HepG2 (cell line): ENCODE measurements around the gene DLG2. TPM values are rescaled to one million over a fixed set of nuclear protein-coding genes. Genes with fewer than 3 reads are reported as not detected.

Experiments
- ATAC-seq: fragments of 200-7000 bp; cut with Tn5 transposase; 3 replicates; pipeline ENCODE4 v1.9.1; 2020; ENCODE audit warnings: mild to moderate bottlenecking, moderate library complexity
- BruUV-seq: library from RNA; stranded (reverse); fragments of 400-500 nt; replicated peaks from 2 replicates; lab custom pipeline; 2021; lab: Mats Ljungman, UMichigan
- CTCF ChIA-PET: fragments of 300-600 bp; formaldehyde crosslinking; extraction: SDS; loops from one replicate; lab custom pipeline; 2021; ENCODE audit warnings: low total read pairs, inconsistent platforms, low intra/inter-chr PET ratio; lab: Yijun Ruan, JAX
- POLR2A ChIA-PET: fragments of 350-600 bp; sonication (Branson Sonifier 250); formaldehyde crosslinking; loops from one replicate; lab custom pipeline; 2020; ENCODE audit warnings: antibody characterized with exemption, inconsistent platforms; lab: Yijun Ruan, JAX
- DNase-seq: peaks from one replicate; pipeline ENCODE4 v3.0.0-alpha.2; 2015; ENCODE audit warnings: low spot score
- FAIRE-seq: peaks from 3 replicates; lab custom pipeline; 2011; peaks lifted over from hg19 to GRCh38; lab: Jason Lieb, UNC
- H2AFZ ChIP-seq: one replicate; pipeline ENCODE4 v1.6.1; 2011; ENCODE audit warnings: low read length, inconsistent platforms
- H3K27ac ChIP-seq: fragments of 300-600 bp; 3 replicates; pipeline ENCODE4 v1.8.0; 2011; ENCODE audit warnings: mixed run types, mild to moderate bottlenecking, mixed read lengths, low read length, inconsistent platforms; ENCODE audit not compliant: insufficient read depth; ENCODE audit errors: extremely low read length
- H3K27me3 ChIP-seq, 2 experiments: fragments of 200-600 bp in 1 of 2; 2 replicates in 1 of 2; 3 replicates in 1 of 2; pipeline versions ENCODE4 v1.6.0 to v1.8.0; 2011; ENCODE audit warnings: low read length in 2 of 2, mild to moderate bottlenecking in 2 of 2, moderate library complexity in 2 of 2, inconsistent platforms in 1 of 2; ENCODE audit not compliant: insufficient read depth in 2 of 2, control insufficient read depth in 1 of 2
- H3K36me3 ChIP-seq, 2 experiments: fragments of 200-600 bp in 1 of 2; replicated peaks in 1 of 2; 2 replicates in 1 of 2; 3 replicates in 1 of 2; pipeline versions ENCODE4 v1.5.1 to v1.8.0; 2011; ENCODE audit warnings: low read length in 2 of 2, inconsistent platforms in 1 of 2; ENCODE audit not compliant: insufficient read depth in 2 of 2, control insufficient read depth in 1 of 2
- H3K4me1 ChIP-seq: 2 replicates; pipeline ENCODE4 v1.5.1; 2012; ENCODE audit warnings: low read length, inconsistent platforms; ENCODE audit not compliant: insufficient read depth
- H3K4me2 ChIP-seq: 2 replicates; pipeline ENCODE4 v1.6.0; 2011; ENCODE audit warnings: low read depth, low read length, inconsistent platforms
- H3K4me3 ChIP-seq, 3 experiments: fragments of 200-600 bp in 1 of 3; sonication (generic), shearing (Covaris generic) in 1 of 3; replicated peaks in 1 of 3; 2 replicates each; pipeline ENCODE4 v1.5.1; 2011 to 2016; ENCODE audit warnings: low read length in 3 of 3, inconsistent platforms in 2 of 3, low read depth in 2 of 3, mild to moderate bottlenecking in 2 of 3, control low read depth in 1 of 3, mixed read lengths in 1 of 3; ENCODE audit not compliant: insufficient read depth in 1 of 3
- H3K79me2 ChIP-seq: one replicate; pipeline ENCODE4 v1.6.1; 2011; ENCODE audit warnings: low read length, inconsistent platforms; ENCODE audit not compliant: insufficient read depth
- H3K9ac ChIP-seq: 2 replicates; pipeline ENCODE4 v1.6.0; 2011; ENCODE audit warnings: mild to moderate bottlenecking, low read depth, low read length, inconsistent platforms; ENCODE audit not compliant: insufficient read depth
- H3K9me3 ChIP-seq: 2 replicates; pipeline ENCODE4 v1.5.1; 2012; ENCODE audit warnings: mild to moderate bottlenecking, low read length
- H4K20me1 ChIP-seq: 2 replicates; pipeline ENCODE4 v1.6.0; 2011; ENCODE audit warnings: inconsistent platforms, mild to moderate bottlenecking, low read length, moderate library complexity; ENCODE audit not compliant: insufficient read depth
- IKZF4 ChIP-seq: sonication (generic); formaldehyde crosslinking; IDR thresholded peaks from 2 replicates; pipeline ENCODE4 v1.5.1; 2020; ENCODE audit warnings: borderline replicate concordance, mild to moderate bottlenecking, low read depth, missing genetic modification reagents; ENCODE audit errors: not compliant biosample characterization
- LBX2 ChIP-seq: sonication (generic); formaldehyde crosslinking; IDR thresholded peaks from 2 replicates; pipeline ENCODE4 v1.5.0; 2020; ENCODE audit warnings: missing genetic modification reagents, mild to moderate bottlenecking, borderline replicate concordance
- NBN ChIP-seq: fragments of 450-650 bp; conservative IDR thresholded peaks from 2 replicates; pipeline ENCODE4 v1.6.1; 2017
- NR3C1 ChIP-seq: sonication (generic); formaldehyde crosslinking; IDR thresholded peaks from 2 replicates; pipeline ENCODE4 v1.4.0; 2020; ENCODE audit warnings: missing genetic modification reagents
- POLR2AphosphoS2 ChIP-seq: IDR thresholded peaks from 2 replicates; pipeline ENCODE4 v1.6.1; 2011; ENCODE audit warnings: low read depth, low read length, improper control_type of control experiment
- RBM39 ChIP-seq: fragments of 200-400 bp; formaldehyde crosslinking; IDR thresholded peaks from one replicate; pipeline ENCODE4 v1.6.1; 2018; ENCODE audit warnings: antibody characterized with exemption, mild to moderate bottlenecking, low read depth, low read length; ENCODE audit not compliant: poor library complexity, severe bottlenecking
- TERF1 ChIP-seq: sonication (generic); formaldehyde crosslinking; IDR thresholded peaks from 2 replicates; pipeline ENCODE4 v1.8.0; 2022; ENCODE audit warnings: mild to moderate bottlenecking, missing genetic modification reagents, moderate library complexity
- ZBTB14 ChIP-seq: sonication (generic); formaldehyde crosslinking; IDR thresholded peaks from 2 replicates; pipeline ENCODE4 v1.4.0; 2020; ENCODE audit warnings: missing genetic modification reagents
- ZBTB42 ChIP-seq: sonication (generic); formaldehyde crosslinking; IDR thresholded peaks from 2 replicates; pipeline ENCODE4 v1.5.0; 2020; ENCODE audit warnings: mild to moderate bottlenecking, missing genetic modification reagents
- ZFY ChIP-seq: sonication (generic); formaldehyde crosslinking; IDR thresholded peaks from 2 replicates; pipeline ENCODE4 v1.4.0; 2020; ENCODE audit warnings: missing genetic modification reagents
- ZKSCAN5 ChIP-seq: sonication (generic); formaldehyde crosslinking; IDR thresholded peaks from 2 replicates; pipeline ENCODE4 v1.5.1; 2020; ENCODE audit warnings: mild to moderate bottlenecking, missing genetic modification reagents
- ZMYM3 ChIP-seq: sonication (generic); formaldehyde crosslinking; IDR thresholded peaks from 2 replicates; pipeline ENCODE4 v1.5.1; 2020; ENCODE audit warnings: mild to moderate bottlenecking, missing genetic modification reagents
- ZNF501 ChIP-seq: sonication (generic); formaldehyde crosslinking; IDR thresholded peaks from 2 replicates; pipeline ENCODE4 v1.5.1; 2020; ENCODE audit warnings: mild to moderate bottlenecking, moderate library complexity, missing genetic modification reagents
- ZNF607 ChIP-seq: sonication (generic); formaldehyde crosslinking; IDR thresholded peaks from 2 replicates; pipeline ENCODE4 v1.5.1; 2020; ENCODE audit warnings: missing genetic modification reagents, mild to moderate bottlenecking, borderline replicate concordance
- ZNF770 ChIP-seq: sonication (generic); formaldehyde crosslinking; IDR thresholded peaks from 2 replicates; pipeline ENCODE4 v1.5.0; 2020; ENCODE audit warnings: mild to moderate bottlenecking, missing genetic modification reagents
- ZNF780A ChIP-seq: sonication (generic); formaldehyde crosslinking; IDR thresholded peaks from 2 replicates; pipeline ENCODE4 v1.8.0; 2022; ENCODE audit warnings: mild to moderate bottlenecking, missing genetic modification reagents, moderate library complexity
- ZNF83 ChIP-seq: sonication (generic); formaldehyde crosslinking; IDR thresholded peaks from 2 replicates; pipeline ENCODE4 v1.4.0; 2020; ENCODE audit warnings: missing genetic modification reagents, mild to moderate bottlenecking, borderline replicate concordance
- WGBS: methylation state at CpG from one replicate; pipeline ENCODE4 v1.1.6; 2017; ENCODE audit warnings: low lambda C conversion rate; 5-methylcytosine and 5-hydroxymethylcytosine counted together
- in situ Hi-C: cut with HindIII; loops from 2 replicates; pipeline ENCODE4 v1.10.0; 2017; ENCODE audit warnings: low pct_unique_long_range_greater_than_20kb; ENCODE audit not compliant: extremely low pct_ligation_motif_present
- intact Hi-C: fragments of 100-400 bp; cut with micrococcal nuclease; formaldehyde crosslinking; loops from one replicate; pipeline ENCODE4 v1.10.0; 2022; ENCODE audit not compliant: unreplicated experiment
- polyA plus RNA-seq, 8 experiments: library from polyadenylated mRNA; depleted of rRNA in 3 of 8; stranded (reverse) in 7 of 8; unstranded in 1 of 8; fragments of >200 nt; fragmentation: Illumina TruSeq in 4 of 8; extraction: Trizol in 4 of 8; gene quantifications; 2 replicates each; pipeline versions ENCODE4 v1.2.1 to v1.2.3, GENCODE V29; 2011 to 2016; ENCODE audit warnings: low read depth in 4 of 8, missing spikeins in 1 of 8, mixed read lengths in 1 of 8; ENCODE audit not compliant: insufficient read depth in 1 of 8
- total RNA-seq, 5 experiments: library from RNA; depleted of rRNA; stranded (reverse); fragments of >200 nt; fragmentation: Illumina TruSeq; extraction: Trizol; gene quantifications; 2 replicates each; pipeline ENCODE4 v1.2.3, GENCODE V29; 2016; ENCODE audit warnings: low read depth in 1 of 5
- TF ChIP-seq, protein P1 (sequence below): sonication (generic); formaldehyde crosslinking; IDR thresholded peaks from 2 replicates; pipeline ENCODE4 v1.4.0; 2020; ENCODE audit warnings: missing genetic modification reagents
- TF ChIP-seq, protein P2 (sequence below): sonication (generic); formaldehyde crosslinking; IDR thresholded peaks from 2 replicates; pipeline ENCODE4 v1.4.0; 2020; ENCODE audit warnings: missing genetic modification reagents

The DLG2 gene
- total and polyA plus RNA-seq, 2 of the 13 experiments (the other 11 are each of a cell fraction or from before 2014, with no cell fraction given): 0.46 to 1.0 TPM

- WGBS: 3% methylated on average over 2 of the region's 2 CpGs
- no peaks in the 10 kb centered on the region for H3K27me3 ChIP-seq
- H3K4me3 ChIP-seq: no peak overlapping the region
- H3K4me2 ChIP-seq: no peak overlapping the region
- no TSS peak for BruUV-seq
- H3K9ac ChIP-seq: no peak overlapping the region
- H3K4me1 ChIP-seq: no peaks in the 10 kb centered on the region
- H3K79me2 ChIP-seq: no peaks in the 10 kb centered on the region
- ChIA-PET CTCF (no interaction called here), POLR2A (no interaction called here)
- intact Hi-C loops: no loop called here
- peaks cover 10% of the 10 kb centered on the region; the same call in 1 of the 2 replicates for H3K9me3 ChIP-seq
- FAIRE-seq (no peak), DNase-seq (no peak), ATAC-seq (no peak)
- H3K27ac ChIP-seq: no peak overlapping the region
- H2AFZ ChIP-seq: no peak overlapping the region
- no peaks in the 10 kb centered on the region for H3K36me3 ChIP-seq
- in situ Hi-C loops: loop anchor here (25.0 kb wide), 1 partner anchor 812 kb away; no protein-coding TSS in a partner anchor
- H4K20me1 ChIP-seq: no peaks in the 10 kb centered on the region
- no peak for TF ChIP-seq POLR2AphosphoS2
- no peak for TF ChIP-seq ZNF501 (CRISPR knock-in tag)
- no peak for TF ChIP-seq ZNF83
- no peak for TF ChIP-seq ZBTB14 (CRISPR knock-in tag)
- no peak for TF ChIP-seq RBM39
- TF ChIP-seq ZNF607 (CRISPR knock-in tag): no peak
- no peak for TF ChIP-seq ZNF780A (CRISPR knock-in tag)
- TF ChIP-seq, protein P1, sequence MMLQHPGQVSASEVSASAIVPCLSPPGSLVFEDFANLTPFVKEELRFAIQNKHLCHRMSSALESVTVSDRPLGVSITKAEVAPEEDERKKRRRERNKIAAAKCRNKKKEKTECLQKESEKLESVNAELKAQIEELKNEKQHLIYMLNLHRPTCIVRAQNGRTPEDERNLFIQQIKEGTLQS: no peak
- no peak for TF ChIP-seq ZFY (CRISPR knock-in tag)
- no peak for TF ChIP-seq TERF1 (CRISPR knock-in tag)
- TF ChIP-seq, protein P2, sequence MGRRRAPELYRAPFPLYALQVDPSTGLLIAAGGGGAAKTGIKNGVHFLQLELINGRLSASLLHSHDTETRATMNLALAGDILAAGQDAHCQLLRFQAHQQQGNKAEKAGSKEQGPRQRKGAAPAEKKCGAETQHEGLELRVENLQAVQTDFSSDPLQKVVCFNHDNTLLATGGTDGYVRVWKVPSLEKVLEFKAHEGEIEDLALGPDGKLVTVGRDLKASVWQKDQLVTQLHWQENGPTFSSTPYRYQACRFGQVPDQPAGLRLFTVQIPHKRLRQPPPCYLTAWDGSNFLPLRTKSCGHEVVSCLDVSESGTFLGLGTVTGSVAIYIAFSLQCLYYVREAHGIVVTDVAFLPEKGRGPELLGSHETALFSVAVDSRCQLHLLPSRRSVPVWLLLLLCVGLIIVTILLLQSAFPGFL (CRISPR knock-in tag): no peak
- TF ChIP-seq NBN: no peak
- no peak for TF ChIP-seq NR3C1 (CRISPR knock-in tag)
- TF ChIP-seq ZKSCAN5 (CRISPR knock-in tag): no peak
- TF ChIP-seq LBX2 (CRISPR knock-in tag): no peak
- no peak for TF ChIP-seq ZNF770 (CRISPR knock-in tag)
- no peak for TF ChIP-seq IKZF4 (CRISPR knock-in tag)
- no peak for TF ChIP-seq ZBTB42 (CRISPR knock-in tag)
- no peak for TF ChIP-seq ZMYM3
Measured at GRCh38 chr11:84775503-84775902, 851.6 kb downstream of the DLG2 start.
